Cardiac muscle cell (in vitro differentiated cells and primary cell): ENCODE results near the gene NKIRAS2. TPM values are rescaled to one million over a fixed set of nuclear protein-coding genes. Genes with fewer than 3 reads are reported as not detected.

ENCODE experiments used
- DNase-seq, 2 donors: peaks; one replicate each; pipeline versions ENCODE4 v3.0.0 to v3.0.0-alpha.2; 2010 to 2017; ENCODE audit warnings: low read depth in 1 of 2, low spot score in 1 of 2
- H3K27ac ChIP-seq: fragments of 200-600 bp; sonication (generic); 2 replicates; pipeline ENCODE4 v1.5.1; 2016
- H3K27me3 ChIP-seq: fragments of 200-600 bp; sonication (generic); 2 replicates; pipeline ENCODE4 v1.6.0; 2016; ENCODE audit warnings: control low read depth
- H3K36me3 ChIP-seq: fragments of 200-600 bp; sonication (generic); 2 replicates; pipeline ENCODE4 v1.5.1; 2016; ENCODE audit warnings: control low read depth
- H3K4me1 ChIP-seq: fragments of 200-600 bp; sonication (generic); 2 replicates; pipeline ENCODE4 v1.8.1; 2017; ENCODE audit warnings: low read depth, mild to moderate bottlenecking, mixed run types
- H3K4me3 ChIP-seq: fragments of 200-600 bp; sonication (generic); 2 replicates; pipeline ENCODE4 v1.5.1; 2016; ENCODE audit warnings: mild to moderate bottlenecking
- H3K9me3 ChIP-seq: fragments of 200-600 bp; sonication (generic); 2 replicates; pipeline ENCODE4 v1.5.1; 2017; ENCODE audit warnings: low read depth, mild to moderate bottlenecking, control low read depth
- polyA plus RNA-seq: library from polyadenylated mRNA; unstranded; fragments of >200 nt; fragmentation: Nextera tagmentation; extraction: Ambion mirVana; gene quantifications from 2 replicates; pipeline ENCODE4 v1.2.1, GENCODE V29; 2016
- total RNA-seq: library from RNA; depleted of rRNA; stranded (reverse); fragments of >200 nt; gene quantifications from 2 replicates; pipeline ENCODE4 v1.2.3, GENCODE V29; 2016
- TF ChIP-seq, protein P1 (sequence below): IDR thresholded peaks from 2 replicates; pipeline ENCODE4 v1.5.1; 2012; ENCODE audit warnings: low read depth, mild to moderate bottlenecking, low read length

NKIRAS2 gene
- total and polyA plus RNA-seq, 2 experiments from 2014 or later = 98.2 to 113 TPM

DNA sequence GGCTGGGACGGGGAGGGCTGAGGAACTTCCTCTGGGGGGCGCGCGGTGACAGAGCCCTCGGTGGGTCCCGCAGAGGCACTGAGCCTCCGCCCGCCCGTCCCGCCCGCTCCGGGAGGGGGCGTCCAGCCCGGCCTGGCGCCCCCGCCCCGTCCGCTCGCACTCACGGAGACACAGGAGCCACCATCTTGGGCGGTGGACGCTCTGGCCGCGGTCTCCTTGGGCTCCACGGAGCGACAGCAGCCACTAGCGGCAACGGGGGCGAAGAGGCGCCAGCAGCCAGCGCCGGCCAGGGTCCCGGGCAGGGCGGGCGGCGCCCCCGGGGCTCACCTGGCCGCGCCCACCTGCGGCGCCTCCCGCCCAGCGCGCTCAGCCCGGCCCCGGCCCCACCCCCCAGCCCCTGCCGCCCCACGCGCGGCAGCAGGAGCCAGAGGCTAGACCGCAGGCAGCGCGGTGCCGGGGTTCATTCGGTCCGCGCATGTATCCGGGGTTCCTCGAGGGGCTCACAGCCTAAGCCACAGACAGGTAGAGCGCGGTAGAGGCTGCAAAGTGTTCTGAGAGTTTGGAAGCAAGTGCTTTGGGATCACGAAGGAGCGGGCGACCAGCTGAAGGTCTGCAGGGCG, 30.6 kb downstream of the NKIRAS2 start, which contains the start of gene C17orf113:
TSS of gene C17orf113 (minus strand) at position 209 of the 620 bp plus-strand sequence. CDS start 7,225 bp downstream, outside the sequence.
- H3K27me3 ChIP-seq = no peaks in the 10 kb centered on the region
- TF ChIP-seq, protein P1, sequence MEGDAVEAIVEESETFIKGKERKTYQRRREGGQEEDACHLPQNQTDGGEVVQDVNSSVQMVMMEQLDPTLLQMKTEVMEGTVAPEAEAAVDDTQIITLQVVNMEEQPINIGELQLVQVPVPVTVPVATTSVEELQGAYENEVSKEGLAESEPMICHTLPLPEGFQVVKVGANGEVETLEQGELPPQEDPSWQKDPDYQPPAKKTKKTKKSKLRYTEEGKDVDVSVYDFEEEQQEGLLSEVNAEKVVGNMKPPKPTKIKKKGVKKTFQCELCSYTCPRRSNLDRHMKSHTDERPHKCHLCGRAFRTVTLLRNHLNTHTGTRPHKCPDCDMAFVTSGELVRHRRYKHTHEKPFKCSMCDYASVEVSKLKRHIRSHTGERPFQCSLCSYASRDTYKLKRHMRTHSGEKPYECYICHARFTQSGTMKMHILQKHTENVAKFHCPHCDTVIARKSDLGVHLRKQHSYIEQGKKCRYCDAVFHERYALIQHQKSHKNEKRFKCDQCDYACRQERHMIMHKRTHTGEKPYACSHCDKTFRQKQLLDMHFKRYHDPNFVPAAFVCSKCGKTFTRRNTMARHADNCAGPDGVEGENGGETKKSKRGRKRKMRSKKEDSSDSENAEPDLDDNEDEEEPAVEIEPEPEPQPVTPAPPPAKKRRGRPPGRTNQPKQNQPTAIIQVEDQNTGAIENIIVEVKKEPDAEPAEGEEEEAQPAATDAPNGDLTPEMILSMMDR = peak; percentile 27
- peak within 1 kb of the TSS; percentile 96 for H3K4me3 ChIP-seq
- no peaks in the 10 kb centered on the region for H3K9me3 ChIP-seq
- H3K4me1 ChIP-seq = peaks cover 13% of the 10 kb centered on the region
- no peak within 1 kb of the TSS for H3K27ac ChIP-seq
- DNase-seq = peak; percentile 32 to 81
- no peaks in the 10 kb centered on the region for H3K36me3 ChIP-seq

GRCh38 chr17:42051013-42051400, 31.1 kb downstream of the NKIRAS2 start:
- Histone ChIP-seq H3K4me3 (peak overlapping the region; percentile 96), H3K4me1 (peaks cover 10% of the 10 kb centered on the region), H3K9me3 (no peaks in the 10 kb centered on the region), H3K36me3 (no peaks in the 10 kb centered on the region), H3K27ac (no peak overlapping the region), H3K27me3 (no peaks in the 10 kb centered on the region)
- DNase-seq = no peak
- TF ChIP-seq, protein P1 = no peak

- no peaks in the 10 kb centered on the region for H3K27me3 ChIP-seq
- no peak overlapping the region for H3K27ac ChIP-seq
- no peak for DNase-seq
- TF ChIP-seq, protein P1 = no peak
- H3K4me1 ChIP-seq = peaks cover 10% of the 10 kb centered on the region
- no peaks in the 10 kb centered on the region for H3K9me3 ChIP-seq
- no peaks in the 10 kb centered on the region for H3K36me3 ChIP-seq
- H3K4me3 ChIP-seq = no peak overlapping the region
Measured at GRCh38 chr17:42051645-42052044, 31.8 kb downstream of the NKIRAS2 start.

GRCh38 chr17:42052346-42052877, 32.5 kb downstream of the NKIRAS2 start:
- Histone ChIP-seq H3K27ac (no peak overlapping the region), H3K4me3 (no peak overlapping the region), H3K36me3 (no peaks in the 10 kb centered on the region), H3K27me3 (no peaks in the 10 kb centered on the region), H3K4me1 (peaks cover 10% of the 10 kb centered on the region), H3K9me3 (no peaks in the 10 kb centered on the region)
- TF ChIP-seq, protein P1 = no peak
- no peak for DNase-seq

- no peaks in the 10 kb centered on the region for H3K9me3 ChIP-seq
- peaks cover 7% of the 10 kb centered on the region for H3K4me1 ChIP-seq
- TF ChIP-seq, protein P1 = no peak
- no peaks in the 10 kb centered on the region for H3K27me3 ChIP-seq
- peak in 1 of 2 donors; percentile 28 for DNase-seq
- H3K36me3 ChIP-seq = no peaks in the 10 kb centered on the region
- H3K4me3 ChIP-seq = no peak overlapping the region
- no peak overlapping the region for H3K27ac ChIP-seq
Measured at GRCh38 chr17:42053731-42054500, 34.0 kb downstream of the NKIRAS2 start.
